Right lung (tissue), 5 donors: Measurements from ENCODE around the gene MRPS30. TPM values are rescaled to one million over a fixed set of nuclear protein-coding genes. Genes with fewer than 3 reads are reported as not detected.
"Not testable (repeated sequence)": the region's sequence is repeated elsewhere in the genome, so short reads cannot be mapped to it uniquely, and the experiment has no call there.

ENCODE experiments used
- DNase-seq, 2 donors: peaks; one replicate each; pipeline ENCODE4 v3.0.0-alpha.2; 2013
- polyA plus RNA-seq, 5 donors: library from polyadenylated mRNA; unstranded; fragments of 120-200 nt; gene quantifications; one replicate each; pipeline versions ENCODE4 v1.2.1 to v1.2.3, GENCODE V29; 2013; ENCODE audit warnings: inconsistent platforms in 1 of 5, low replicate concordance in 1 of 5; ENCODE audit not compliant: insufficient read length in 5 of 5, insufficient read depth in 1 of 5

Gene MRPS30
- polyA plus RNA-seq, 5 donors = 39.0 to 61.1 (median 55.6) TPM

- DNase-seq = peak; percentile 26 to 36
Observed at GRCh38 chr5:44809215-44809955, 638 bp downstream of the MRPS30 start.

- DNase-seq = no peak
Observed at GRCh38 chr5:44809956-44810420, 1.2 kb downstream of the MRPS30 start.

- no peak for DNase-seq
Observed at GRCh38 chr5:44814761-44815160, 6.0 kb downstream of the MRPS30 start.

GRCh38 chr5:44821164-44821563 lies 12.4 kb downstream of the MRPS30 start:
- DNase-seq = no peak

GRCh38 chr5:44824662-44825061 lies 15.9 kb downstream of the MRPS30 start:
- not testable (repeated sequence) for DNase-seq

DNA sequence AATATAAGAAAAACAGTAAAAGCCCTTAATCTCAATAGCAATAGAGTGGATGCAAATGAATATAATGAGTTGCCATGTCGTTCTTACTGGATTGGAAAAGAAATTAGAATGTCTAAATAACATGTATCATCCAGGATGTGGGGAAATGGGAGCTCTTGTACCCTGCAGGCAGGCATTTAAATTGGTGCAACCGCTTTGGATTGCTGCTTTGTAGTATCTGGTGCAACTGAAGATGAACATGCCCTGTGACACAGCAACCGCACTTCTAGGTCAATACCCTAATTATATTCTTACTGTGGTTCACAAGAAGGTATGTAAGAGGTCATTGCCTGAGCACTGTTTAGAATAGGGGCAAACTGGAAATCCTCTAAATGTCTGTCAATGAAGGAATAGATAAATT lies 18.9 kb downstream of the MRPS30 start:
- DNase-seq = no peak

DNA sequence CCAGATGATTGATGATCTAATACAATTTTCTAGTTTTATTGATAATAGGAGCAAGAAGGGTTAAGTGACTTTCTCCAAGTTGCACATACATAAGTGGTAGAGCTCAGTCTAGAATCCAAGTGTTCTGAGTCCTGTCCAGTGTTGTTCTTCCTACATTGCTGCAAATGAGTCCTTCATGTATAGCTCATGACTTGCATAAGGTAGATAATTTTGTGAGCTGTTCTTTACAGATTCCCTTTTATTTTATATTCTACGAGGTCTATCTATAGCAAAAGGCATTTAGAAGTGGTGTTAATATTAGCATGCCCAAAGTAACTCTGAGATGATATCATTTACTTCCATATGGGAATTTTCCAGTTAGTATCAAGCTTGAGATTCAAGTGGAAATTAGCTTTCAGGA lies 20.0 kb downstream of the MRPS30 start:
- DNase-seq = no peak

DNA sequence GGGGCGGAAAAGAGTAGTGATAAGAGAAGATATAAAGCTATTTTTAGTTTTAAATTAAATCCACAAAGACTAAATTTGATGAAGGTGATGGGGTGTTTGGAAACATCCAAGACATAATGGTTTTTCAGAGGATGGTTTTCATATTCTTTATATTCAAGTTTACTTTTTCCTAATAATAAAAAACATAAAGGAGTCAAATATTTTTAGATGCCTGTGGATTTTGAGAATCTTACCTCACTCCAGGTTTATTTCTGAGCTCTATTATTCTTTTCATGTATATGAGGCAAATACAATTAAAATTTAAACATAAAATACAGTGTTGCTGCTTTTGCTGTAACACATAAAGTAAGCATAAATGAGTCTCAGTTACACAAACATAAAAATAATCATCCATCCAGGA lies 22.2 kb downstream of the MRPS30 start:
- no peak for DNase-seq

GRCh38 chr5:44833249-44833648 lies 24.5 kb downstream of the MRPS30 start:
- no peak for DNase-seq

DNA sequence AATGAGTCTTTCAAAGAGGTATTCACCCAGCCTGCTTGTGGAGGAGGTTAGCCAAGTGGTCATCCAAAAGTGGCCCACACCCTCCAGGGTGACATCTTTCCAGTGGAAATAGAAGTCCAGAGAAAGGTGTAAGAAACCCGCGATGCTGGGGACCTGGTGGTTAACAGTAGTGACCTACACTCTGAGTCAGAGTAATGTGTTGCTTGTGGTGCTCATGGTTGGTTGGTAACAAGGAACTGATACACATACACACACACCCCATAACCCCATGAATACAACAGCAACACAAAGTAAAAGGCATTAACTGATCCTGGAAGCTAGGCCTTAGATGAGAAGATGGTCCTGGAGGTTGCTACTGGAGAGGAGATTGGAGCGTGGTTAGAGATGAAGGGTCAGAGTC lies 26.9 kb downstream of the MRPS30 start:
- DNase-seq = no peak

DNA sequence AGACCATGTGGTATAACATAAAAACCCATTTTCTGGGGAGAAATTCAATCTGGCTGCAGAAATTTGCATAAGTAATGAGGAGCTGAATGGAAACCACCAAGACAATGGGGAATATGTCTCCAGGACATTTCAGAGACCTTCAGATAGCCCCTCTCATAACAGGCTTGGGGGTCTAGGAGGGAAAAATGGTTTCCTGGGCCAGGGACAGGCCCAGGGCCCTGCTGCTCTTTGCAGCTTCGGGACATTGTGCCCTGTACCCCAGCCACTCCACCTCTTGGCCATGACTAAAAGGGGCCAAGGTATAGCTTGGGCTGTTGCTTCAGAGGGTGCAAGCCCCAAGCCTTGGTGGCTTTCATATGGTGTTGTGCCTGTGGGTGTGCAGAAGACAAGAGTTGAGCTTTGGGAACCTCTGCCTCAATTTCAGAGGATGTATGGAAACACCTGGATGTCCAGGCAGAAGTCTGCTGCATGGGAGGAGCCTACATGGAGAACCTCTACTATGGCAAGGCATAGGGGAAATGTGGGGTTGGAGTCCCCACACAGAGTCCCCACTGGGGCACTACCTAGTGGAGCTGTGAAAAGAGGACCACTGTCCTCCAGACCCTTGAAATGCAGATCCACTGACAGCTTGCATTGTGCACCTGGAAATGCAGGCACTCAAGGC lies 30.4 kb downstream of the MRPS30 start:
- no peak for DNase-seq

DNA sequence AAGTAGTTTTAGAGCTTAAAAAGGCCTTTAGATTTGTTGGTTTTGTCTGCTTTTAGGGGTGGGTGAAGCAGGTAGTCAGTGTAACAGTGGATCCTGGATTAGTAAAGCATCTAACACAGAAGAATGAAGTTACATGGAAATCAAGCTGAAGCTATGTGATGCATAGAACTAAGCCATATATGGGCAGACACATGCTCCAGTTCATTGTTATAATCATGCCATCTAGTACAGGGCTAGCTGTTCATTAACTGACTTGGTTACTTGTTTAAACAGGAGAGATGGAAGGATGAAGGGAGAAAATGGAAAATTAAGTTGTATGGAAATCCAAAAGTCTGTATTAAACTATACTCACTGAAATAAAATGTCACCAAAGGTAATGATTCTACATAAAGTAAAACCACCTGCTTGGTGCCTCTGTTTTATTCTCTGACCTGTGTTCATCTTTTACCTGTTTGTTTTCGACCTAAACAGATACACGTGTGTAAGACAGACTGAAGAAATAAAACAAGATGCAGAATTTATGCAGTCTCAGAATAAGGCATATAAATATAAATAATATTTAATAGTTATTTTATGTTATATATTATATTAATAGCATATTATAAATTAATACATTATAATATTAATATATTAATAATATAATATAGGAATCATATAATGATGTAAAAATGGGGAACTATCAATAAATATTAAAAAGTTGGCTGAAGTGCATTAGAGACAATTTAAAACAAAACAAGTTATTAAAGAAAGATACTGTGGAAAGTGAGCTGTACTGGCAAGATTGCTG lies 33.9 kb downstream of the MRPS30 start:
- no peak for DNase-seq

- no peak for DNase-seq
Observed at GRCh38 chr5:44844744-44845143, 36.0 kb downstream of the MRPS30 start.

GRCh38 chr5:44845777-44846176 lies 37.0 kb downstream of the MRPS30 start:
- DNase-seq = no peak

DNA sequence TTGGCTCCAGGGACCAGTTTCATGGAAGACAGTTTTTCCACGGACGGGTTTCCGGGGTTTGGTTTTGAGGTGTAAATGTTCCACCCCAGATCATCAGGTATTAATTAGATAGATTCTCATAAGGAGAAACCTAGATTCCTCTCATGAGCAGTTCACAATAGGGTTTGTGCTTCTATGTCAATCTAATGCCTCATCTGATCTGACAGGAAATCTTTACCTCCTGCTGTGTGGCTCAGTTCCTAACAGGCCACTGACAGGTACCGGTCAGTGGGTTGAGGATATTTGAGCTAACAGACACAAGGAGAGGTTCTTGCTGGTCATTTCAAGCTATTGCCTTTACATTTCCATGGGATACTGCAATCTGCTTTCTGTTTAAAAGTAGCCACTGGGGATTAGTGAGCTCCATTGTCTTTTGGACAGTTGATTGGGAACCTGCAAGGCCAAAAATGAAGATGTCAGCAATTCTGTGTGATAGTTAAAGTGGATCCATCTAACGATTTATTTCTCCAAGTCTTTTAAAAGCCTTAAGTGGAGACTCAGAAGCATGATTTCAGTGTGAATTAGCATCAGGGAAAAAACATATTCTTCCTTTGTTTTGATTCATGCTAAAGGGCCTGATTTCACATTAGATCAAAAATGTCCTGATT lies 38.6 kb downstream of the MRPS30 start:
- no peak for DNase-seq

GRCh38 chr5:44860267-44860666 lies 51.5 kb downstream of the MRPS30 start:
- no peak for DNase-seq

- no peak for DNase-seq
Observed at GRCh38 chr5:44862808-44863207, 54.1 kb downstream of the MRPS30 start.
